ENCODE data around the gene COMT.

Gene COMT

GRCh38 chr22:19998991-19999820 is 57.6 kb downstream of the COMT start:
- DNase-seq (ENCODE audit: extremely low spot score), result no peak
- ChIA-PET POLR2A (no interaction called here), CTCF (no interaction called here)
- TF ChIP-seq FOXM1 (IDR thresholded peaks at IDR 0.05; ENCODE audit: borderline replicate concordance) (no peak), TARDBP (IDR thresholded peaks at IDR 0.05) (no peak), NFRKB (IDR thresholded peaks at IDR 0.05) (no peak), SP1 (IDR thresholded peaks at IDR 0.05) (no peak), ZNF384 (IDR thresholded peaks at IDR 0.05) (no peak), HDGF (IDR thresholded peaks at IDR 0.05; ENCODE audit: borderline replicate concordance) (no peak), L3MBTL2 (conservative IDR thresholded peaks at IDR 0.05) (no peak), SUZ12 (IDR thresholded peaks at IDR 0.05) (no peak), PKNOX1 (IDR thresholded peaks at IDR 0.05) (no peak), CTBP1 (IDR thresholded peaks at IDR 0.05; ENCODE audit: borderline replicate concordance) (no peak), ELF4 (IDR thresholded peaks at IDR 0.05) (no peak), LEF1 (IDR thresholded peaks at IDR 0.05; ENCODE audit: borderline replicate concordance) (no peak)

DNA sequence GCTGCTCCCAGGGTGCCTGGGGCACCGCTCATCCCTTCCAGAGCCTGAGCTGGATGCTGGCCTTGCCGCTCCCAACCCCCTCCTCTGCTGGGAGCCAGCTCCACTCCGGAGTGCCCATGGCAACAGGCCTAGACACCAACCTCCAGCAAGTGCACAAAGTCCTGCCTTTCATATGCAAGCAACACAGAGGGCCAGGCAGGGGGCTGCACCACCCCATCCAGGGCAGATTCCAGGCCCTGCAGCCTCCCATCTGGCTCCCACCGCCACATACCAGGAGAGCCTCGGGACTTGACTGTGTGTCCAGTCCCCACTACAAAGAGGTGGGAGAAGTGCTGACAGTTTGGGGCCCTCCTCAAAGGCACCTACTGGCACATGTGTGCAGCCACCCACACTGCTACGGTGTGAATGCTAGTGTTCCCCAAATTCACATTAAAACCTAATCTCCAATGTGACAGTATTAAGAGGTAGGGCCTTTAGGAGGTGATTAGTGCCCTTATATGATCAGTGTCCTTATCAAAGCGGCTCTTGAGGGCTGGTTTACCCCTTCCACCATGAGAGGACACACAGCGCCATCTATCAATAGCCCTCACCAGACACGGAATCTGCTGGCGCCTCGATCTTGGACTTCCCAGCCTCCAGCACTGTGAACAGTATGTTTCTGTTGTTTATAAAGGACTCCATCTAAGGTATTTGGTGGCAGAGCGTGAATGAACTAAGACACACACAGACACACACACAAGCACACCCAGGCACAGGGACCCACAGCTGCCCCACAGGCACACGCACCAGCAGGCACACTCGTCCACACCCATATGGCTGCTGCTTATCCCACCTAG is 58.9 kb downstream of the COMT start:
- DNase-seq (ENCODE audit: extremely low spot score), result no peak
- CTCF ChIA-PET, result no interaction called here
- POLR2A ChIA-PET, result interaction anchor here (2.3 kb wide), 1 partner anchor 15 kb away, joined by 5 read pairs; no protein-coding TSS in a partner anchor
- TF ChIP-seq PKNOX1 (IDR thresholded peaks at IDR 0.05) (no peak), HDGF (IDR thresholded peaks at IDR 0.05; ENCODE audit: borderline replicate concordance) (no peak), FOXK2 (IDR thresholded peaks at IDR 0.05) (no peak), ELF4 (IDR thresholded peaks at IDR 0.05) (no peak), L3MBTL2 (conservative IDR thresholded peaks at IDR 0.05) (no peak), CTBP1 (IDR thresholded peaks at IDR 0.05; ENCODE audit: borderline replicate concordance) (no peak), FOXM1 (IDR thresholded peaks at IDR 0.05; ENCODE audit: borderline replicate concordance) (no peak), LEF1 (IDR thresholded peaks at IDR 0.05; ENCODE audit: borderline replicate concordance) (no peak), TARDBP (IDR thresholded peaks at IDR 0.05) (no peak)

DNA sequence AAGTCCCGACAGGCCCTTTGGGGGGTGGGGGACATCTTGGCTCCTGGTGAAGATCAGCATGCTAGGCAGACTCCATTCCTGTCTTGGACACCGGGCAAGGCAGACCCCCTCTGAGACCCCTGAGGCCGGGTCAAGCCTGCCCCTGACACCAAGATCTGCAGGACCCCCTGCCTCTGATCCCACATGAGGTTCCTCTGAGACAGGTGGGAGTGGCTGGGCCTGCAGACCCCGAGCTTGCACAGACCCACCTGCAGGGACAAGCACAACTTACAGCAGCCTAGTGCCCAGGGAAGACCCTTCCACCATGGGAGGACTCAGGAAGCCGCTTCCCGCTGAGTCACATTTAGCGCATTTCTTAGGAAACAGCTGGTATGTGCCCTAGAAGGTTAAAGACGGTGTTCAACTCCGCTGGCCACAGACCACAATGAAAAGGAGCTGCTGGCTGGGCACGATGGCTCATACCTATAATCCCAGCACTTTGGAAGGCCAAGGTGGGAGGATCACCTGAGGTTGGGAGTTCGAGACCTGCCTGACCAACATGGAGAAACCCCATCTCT is 59.6 kb downstream of the COMT start:
- no peak for TF ChIP-seq SP1 (IDR thresholded peaks at IDR 0.05)
- TF ChIP-seq ZNF384 (IDR thresholded peaks at IDR 0.05), result no peak
- no peak for TF ChIP-seq FOXA1 (IDR thresholded peaks at IDR 0.05)
- TF ChIP-seq ARNT (IDR thresholded peaks at IDR 0.05), result no peak
- no peak for TF ChIP-seq FOXM1 (IDR thresholded peaks at IDR 0.05; ENCODE audit: borderline replicate concordance)
- no peak for TF ChIP-seq TARDBP (IDR thresholded peaks at IDR 0.05)
- TF ChIP-seq LEF1 (IDR thresholded peaks at IDR 0.05; ENCODE audit: borderline replicate concordance), result no peak
- TF ChIP-seq PKNOX1 (IDR thresholded peaks at IDR 0.05), result no peak
- no peak for TF ChIP-seq ELF4 (IDR thresholded peaks at IDR 0.05)
- TF ChIP-seq SUZ12 (IDR thresholded peaks at IDR 0.05), result no peak
- TF ChIP-seq HDGF (IDR thresholded peaks at IDR 0.05; ENCODE audit: borderline replicate concordance), result no peak
- TF ChIP-seq FOXK2 (IDR thresholded peaks at IDR 0.05), result no peak
- no peak for TF ChIP-seq L3MBTL2 (conservative IDR thresholded peaks at IDR 0.05)
- no peak for TF ChIP-seq CTBP1 (IDR thresholded peaks at IDR 0.05; ENCODE audit: borderline replicate concordance)
- TF ChIP-seq BHLHE40 (IDR thresholded peaks at IDR 0.05; ENCODE audit: borderline replicate concordance), result no peak
- ChIA-PET POLR2A (interaction anchor here (2.3 kb wide), 1 partner anchor 14 kb away, joined by 5 read pairs; no protein-coding TSS in a partner anchor), CTCF (no interaction called here)
- no peak for DNase-seq (ENCODE audit: extremely low spot score)

- CTCF ChIA-PET, result no interaction called here
- no peak for TF ChIP-seq ZNF384 (IDR thresholded peaks at IDR 0.05)
- no peak for TF ChIP-seq NFRKB (IDR thresholded peaks at IDR 0.05)
- no peak for TF ChIP-seq ARNT (IDR thresholded peaks at IDR 0.05)
- TF ChIP-seq CTBP1 (IDR thresholded peaks at IDR 0.05; ENCODE audit: borderline replicate concordance), result no peak
- TF ChIP-seq LEF1 (IDR thresholded peaks at IDR 0.05; ENCODE audit: borderline replicate concordance), result no peak
- no peak for TF ChIP-seq BHLHE40 (IDR thresholded peaks at IDR 0.05; ENCODE audit: borderline replicate concordance)
- TF ChIP-seq FOXK2 (IDR thresholded peaks at IDR 0.05), result no peak
- no peak for TF ChIP-seq PKNOX1 (IDR thresholded peaks at IDR 0.05)
- no peak for TF ChIP-seq TARDBP (IDR thresholded peaks at IDR 0.05)
- TF ChIP-seq SP1 (IDR thresholded peaks at IDR 0.05), result no peak
- TF ChIP-seq L3MBTL2 (conservative IDR thresholded peaks at IDR 0.05), result no peak
- TF ChIP-seq FOXA1 (IDR thresholded peaks at IDR 0.05), result no peak
- no peak for TF ChIP-seq SUZ12 (IDR thresholded peaks at IDR 0.05)
- DNase-seq (ENCODE audit: extremely low spot score), result no peak
- POLR2A ChIA-PET, result interaction anchor here (2.3 kb wide), 1 partner anchor 13 kb away, joined by 5 read pairs; no protein-coding TSS in a partner anchor
Observed at GRCh38 chr22:20002128-20002527, 60.6 kb downstream of the COMT start.

All from HEK293T (cell line).